Measurements from ENCODE around the gene NANOS3. TPM values are rescaled to one million over a fixed set of nuclear protein-coding genes. Genes with fewer than 3 reads are reported as not detected.

Gene NANOS3
- total RNA-seq, 1 donor from 2014 or later, result 6.7 TPM

DNA sequence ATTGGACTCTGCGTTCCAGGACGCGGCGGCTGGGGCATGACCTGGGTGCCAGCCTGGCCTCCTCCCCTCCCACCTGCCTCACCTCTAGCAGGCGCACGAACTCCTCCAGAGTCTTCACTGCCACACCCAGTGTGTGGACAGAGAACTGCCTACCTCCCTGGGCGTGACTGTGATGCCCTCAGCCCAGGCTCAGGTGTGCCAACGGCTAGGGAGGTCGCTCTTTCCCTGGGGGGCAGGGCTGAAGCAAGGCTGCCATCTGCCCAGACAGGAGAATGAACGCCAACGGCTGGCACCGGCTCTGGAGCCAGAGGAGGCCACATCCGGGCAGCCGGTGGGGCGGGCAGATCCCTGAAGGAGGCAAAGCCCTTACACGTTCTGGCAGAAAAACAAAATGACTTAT, 11.3 kb downstream of the NANOS3 start:
- Mint-ChIP-seq H3K27me3 (ENCODE audit: low read depth) (no peaks in the 10 kb centered on the region), H3K4me3 (ENCODE audit: unreplicated experiment) (no peak overlapping the region), H3K9me3 (ENCODE audit: low read depth) (no peaks in the 10 kb centered on the region), H3K4me1 (ENCODE audit: low read depth) (no peaks in the 10 kb centered on the region), H3K36me3 (ENCODE audit: low read depth) (no peaks in the 10 kb centered on the region), H3K27ac (ENCODE audit: unreplicated experiment) (no peak overlapping the region)
- DNase-seq (ENCODE audit: low spot score), result no peak
- TF ChIP-seq, protein P1, sequence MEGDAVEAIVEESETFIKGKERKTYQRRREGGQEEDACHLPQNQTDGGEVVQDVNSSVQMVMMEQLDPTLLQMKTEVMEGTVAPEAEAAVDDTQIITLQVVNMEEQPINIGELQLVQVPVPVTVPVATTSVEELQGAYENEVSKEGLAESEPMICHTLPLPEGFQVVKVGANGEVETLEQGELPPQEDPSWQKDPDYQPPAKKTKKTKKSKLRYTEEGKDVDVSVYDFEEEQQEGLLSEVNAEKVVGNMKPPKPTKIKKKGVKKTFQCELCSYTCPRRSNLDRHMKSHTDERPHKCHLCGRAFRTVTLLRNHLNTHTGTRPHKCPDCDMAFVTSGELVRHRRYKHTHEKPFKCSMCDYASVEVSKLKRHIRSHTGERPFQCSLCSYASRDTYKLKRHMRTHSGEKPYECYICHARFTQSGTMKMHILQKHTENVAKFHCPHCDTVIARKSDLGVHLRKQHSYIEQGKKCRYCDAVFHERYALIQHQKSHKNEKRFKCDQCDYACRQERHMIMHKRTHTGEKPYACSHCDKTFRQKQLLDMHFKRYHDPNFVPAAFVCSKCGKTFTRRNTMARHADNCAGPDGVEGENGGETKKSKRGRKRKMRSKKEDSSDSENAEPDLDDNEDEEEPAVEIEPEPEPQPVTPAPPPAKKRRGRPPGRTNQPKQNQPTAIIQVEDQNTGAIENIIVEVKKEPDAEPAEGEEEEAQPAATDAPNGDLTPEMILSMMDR (IDR thresholded peaks at IDR 0.05), result no peak

DNA sequence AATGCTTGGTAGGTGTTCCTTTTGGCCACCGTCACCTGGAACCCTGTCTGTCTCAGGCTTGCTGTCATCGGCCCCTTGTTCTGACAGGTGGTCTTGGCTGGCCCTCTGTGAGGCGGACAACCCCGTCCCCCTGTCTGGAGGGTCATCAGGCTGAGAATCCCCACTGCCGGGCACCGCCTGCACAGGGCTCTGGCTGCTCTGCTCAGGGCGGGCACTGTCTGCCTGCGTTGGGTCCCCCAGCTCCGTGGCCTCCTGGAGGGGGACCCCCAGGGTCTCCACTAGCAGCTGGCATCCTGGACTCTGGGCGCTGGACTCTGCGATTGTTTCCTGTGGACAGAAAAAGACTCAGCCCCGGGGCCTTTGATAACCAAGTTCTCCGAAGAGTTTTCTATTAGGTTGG, 13.2 kb downstream of the NANOS3 start:
- Mint-ChIP-seq H3K9me3 (ENCODE audit: low read depth) (no peaks in the 10 kb centered on the region), H3K4me3 (ENCODE audit: unreplicated experiment) (no peak overlapping the region), H3K36me3 (ENCODE audit: low read depth) (no peaks in the 10 kb centered on the region), H3K27me3 (ENCODE audit: low read depth) (no peaks in the 10 kb centered on the region), H3K27ac (ENCODE audit: unreplicated experiment) (no peak overlapping the region), H3K4me1 (ENCODE audit: low read depth) (no peaks in the 10 kb centered on the region)
- no peak for DNase-seq (ENCODE audit: low spot score)
- TF ChIP-seq, protein P1 (IDR thresholded peaks at IDR 0.05), result no peak

DNA sequence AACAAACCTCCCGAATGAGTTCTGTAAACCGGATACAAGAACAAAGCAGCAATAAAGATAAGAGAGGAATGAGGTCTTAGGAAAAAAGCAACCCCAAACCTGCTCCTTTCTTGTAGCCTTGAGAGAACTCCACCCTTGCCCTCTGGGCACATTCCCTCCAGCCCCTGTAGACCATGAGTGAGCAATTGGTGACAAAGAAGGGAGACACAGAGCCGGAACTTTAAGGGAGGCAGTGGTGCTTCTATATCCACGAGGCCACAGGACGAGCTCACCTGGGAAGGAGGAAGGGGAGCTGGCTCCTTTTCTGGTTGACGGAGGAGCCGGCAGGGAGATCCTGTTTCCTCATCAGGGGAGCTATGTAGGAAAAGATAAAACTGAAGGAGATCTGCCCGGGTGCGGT, 15.9 kb downstream of the NANOS3 start:
- no peak overlapping the region for H3K27ac Mint-ChIP-seq (ENCODE audit: unreplicated experiment)
- H3K36me3 Mint-ChIP-seq (ENCODE audit: low read depth), result no peaks in the 10 kb centered on the region
- H3K4me3 Mint-ChIP-seq (ENCODE audit: unreplicated experiment), result no peak overlapping the region
- TF ChIP-seq, protein P1 (IDR thresholded peaks at IDR 0.05), result no peak
- no peaks in the 10 kb centered on the region for H3K9me3 Mint-ChIP-seq (ENCODE audit: low read depth)
- no peak for DNase-seq (ENCODE audit: low spot score)
- no peaks in the 10 kb centered on the region for H3K27me3 Mint-ChIP-seq (ENCODE audit: low read depth)
- no peaks in the 10 kb centered on the region for H3K4me1 Mint-ChIP-seq (ENCODE audit: low read depth)

DNA sequence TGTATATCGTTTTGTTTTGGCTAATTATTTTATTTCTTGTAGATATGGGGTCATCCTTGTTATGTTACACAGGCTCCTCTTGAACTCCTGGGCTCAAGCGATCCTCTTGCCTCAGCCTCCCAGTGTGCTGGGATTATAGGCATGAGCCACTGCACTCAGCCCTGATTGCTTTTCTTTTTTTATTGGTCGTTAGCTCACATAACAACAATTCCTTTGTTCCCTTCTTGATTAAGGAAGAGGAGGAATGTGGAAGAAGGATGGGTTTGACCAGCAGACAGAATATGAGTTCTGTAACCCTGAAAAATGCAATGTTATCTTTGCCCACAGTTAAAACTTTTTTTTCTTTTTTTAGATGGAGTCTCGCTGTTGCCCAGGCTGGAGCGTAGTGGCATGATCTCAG, 17.6 kb downstream of the NANOS3 start:
- no peak for DNase-seq (ENCODE audit: low spot score)
- TF ChIP-seq, protein P1 (IDR thresholded peaks at IDR 0.05), result no peak
- no peaks in the 10 kb centered on the region for H3K4me1 Mint-ChIP-seq (ENCODE audit: low read depth)
- H3K4me3 Mint-ChIP-seq (ENCODE audit: unreplicated experiment), result no peak overlapping the region
- no peaks in the 10 kb centered on the region for H3K27me3 Mint-ChIP-seq (ENCODE audit: low read depth)
- H3K27ac Mint-ChIP-seq (ENCODE audit: unreplicated experiment), result no peak overlapping the region
- H3K9me3 Mint-ChIP-seq (ENCODE audit: low read depth), result no peaks in the 10 kb centered on the region
- no peaks in the 10 kb centered on the region for H3K36me3 Mint-ChIP-seq (ENCODE audit: low read depth)

DNA sequence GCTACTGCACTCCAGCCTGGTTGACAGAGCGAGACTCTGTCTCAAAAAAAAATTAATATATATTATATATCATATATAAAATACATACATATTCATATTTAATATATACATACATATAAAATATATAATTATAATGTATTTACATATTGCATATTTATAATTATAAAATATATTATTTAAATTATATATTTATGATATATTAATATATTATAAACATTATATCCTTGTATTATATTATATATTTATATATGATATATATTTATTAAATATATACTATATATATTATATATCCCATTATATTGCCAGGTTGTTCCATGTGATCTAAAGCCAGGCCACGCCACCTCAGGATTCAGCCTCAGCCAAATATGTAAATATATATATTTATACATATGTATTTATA, 19.3 kb downstream of the NANOS3 start:
- DNase-seq (ENCODE audit: low spot score), result no peak
- Mint-ChIP-seq H3K9me3 (ENCODE audit: low read depth) (no peaks in the 10 kb centered on the region), H3K27ac (ENCODE audit: unreplicated experiment) (no peak overlapping the region), H3K4me3 (ENCODE audit: unreplicated experiment) (no peak overlapping the region), H3K27me3 (ENCODE audit: low read depth) (no peaks in the 10 kb centered on the region), H3K36me3 (ENCODE audit: low read depth) (no peaks in the 10 kb centered on the region), H3K4me1 (ENCODE audit: low read depth) (no peaks in the 10 kb centered on the region)
- TF ChIP-seq, protein P1 (IDR thresholded peaks at IDR 0.05), result no peak
